Sciatic nerve (tissue), 2 donors: ENCODE measurements around the gene IFIT1. TPM values are rescaled to one million over a fixed set of nuclear protein-coding genes. Genes with fewer than 3 reads are reported as not detected.
"Not testable (repeated sequence)": the region's sequence is repeated elsewhere in the genome, so short reads cannot be mapped to it uniquely, and the experiment has no call there.

ENCODE experiments used
- ATAC-seq: fragments of 200-7000 bp; cut with Tn5 transposase; one replicate; pipeline ENCODE4 v1.9.1; 2020; ENCODE audit warnings: mild to moderate bottlenecking, moderate library complexity
- DNase-seq: peaks from one replicate; pipeline ENCODE4 v3.0.0-alpha.2; 2020; ENCODE audit warnings: low spot score
- intact Hi-C: fragments of 100-400 bp; cut with DNase I; formaldehyde crosslinking; loops from one replicate; pipeline ENCODE4 v1.14.2; 2022
- total RNA-seq: library from RNA; stranded (reverse); fragmentation: NEBNext Ultra II Directional; extraction: Animal tissue kit (Norgen Biotek cat#: 25700); gene quantifications from one replicate; pipeline ENCODE4 v1.2.1, GENCODE V29; 2021
- donor health status: DM: no; HTN: no; CAD: no.
- donor health status: DM: no; HTN: no; CAD: no.

The IFIT1 gene
- total RNA-seq, 1 donor from 2014 or later, result 21.0 TPM

- no peak for ATAC-seq
- no peak for DNase-seq
- intact Hi-C loops, result loop anchor here (10.0 kb wide), 1 partner anchor 144 kb away; no protein-coding TSS in a partner anchor
These were observed 28.6 kb downstream of the IFIT1 start for GRCh38 chr10:89421018-89421476.

- intact Hi-C loops, result loop anchor here (10.0 kb wide), 1 partner anchor 140 kb away; no protein-coding TSS in a partner anchor
- ATAC-seq (no peak), DNase-seq (no peak)
These were observed 32.6 kb downstream of the IFIT1 start for GRCh38 chr10:89425000-89425399.

GRCh38 chr10:89426230-89426868 is 33.9 kb downstream of the IFIT1 start:
- ATAC-seq (peak; percentile 84), DNase-seq (no peak)
- intact Hi-C loops, result loop anchor here (10.0 kb wide), 1 partner anchor 138 kb away; no protein-coding TSS in a partner anchor

- intact Hi-C loops, result loop anchor here (10.0 kb wide), 1 partner anchor 137 kb away; no protein-coding TSS in a partner anchor
- no peak for ATAC-seq
These were observed 35.2 kb downstream of the IFIT1 start for GRCh38 chr10:89427629-89428028.

GRCh38 chr10:89428877-89429276 is 36.5 kb downstream of the IFIT1 start:
- intact Hi-C loops, result loop anchor here (10.0 kb wide), 1 partner anchor 136 kb away; no protein-coding TSS in a partner anchor
- DNase-seq (no peak), ATAC-seq (no peak)

More at GRCh38 chr10:89427629-89428028, 35.2 kb downstream of the IFIT1 start:
- DNase-seq, result no peak

GRCh38 chr10:89431977-89432376 is 39.6 kb downstream of the IFIT1 start:
- ATAC-seq (no peak), DNase-seq (no peak)
- intact Hi-C loops, result no loop called here

- no peak for ATAC-seq
- intact Hi-C loops, result no loop called here
These were observed 46.1 kb downstream of the IFIT1 start for GRCh38 chr10:89438525-89438924.

GRCh38 chr10:89440226-89441009 is 48.0 kb downstream of the IFIT1 start:
- DNase-seq, result no peak
- intact Hi-C loops, result no loop called here
- no peak for ATAC-seq

More at GRCh38 chr10:89438525-89438924, 46.1 kb downstream of the IFIT1 start:
- no peak for DNase-seq

- intact Hi-C loops, result no loop called here
- no peak for ATAC-seq
- DNase-seq, result no peak
These were observed 49.9 kb downstream of the IFIT1 start for GRCh38 chr10:89442289-89442688.

GRCh38 chr10:89444819-89445218 is 52.4 kb downstream of the IFIT1 start:
- intact Hi-C loops, DNase-seq, ATAC-seq: not testable (repeated sequence)

- intact Hi-C loops, result no loop called here
- ATAC-seq, result no peak
These were observed 58.5 kb downstream of the IFIT1 start for GRCh38 chr10:89450901-89451300.

GRCh38 chr10:89452193-89452592 is 59.8 kb downstream of the IFIT1 start:
- ATAC-seq (no peak), DNase-seq (no peak)
- intact Hi-C loops, result no loop called here

More at GRCh38 chr10:89450901-89451300, 58.5 kb downstream of the IFIT1 start:
- no peak for DNase-seq

GRCh38 chr10:89454561-89455347 is 62.3 kb downstream of the IFIT1 start:
- ATAC-seq, result no peak
- no peak for DNase-seq
- intact Hi-C loops, result no loop called here

Other genes with a start within 250 kb of the IFIT1 start
- gene CH25H, start 185.3 kb upstream of the IFIT1 start, total RNA-seq, result 8.8 TPM
- 72.5 TPM for gene LIPA, start 140.8 kb upstream of the IFIT1 start, total RNA-seq
- gene IFIT2, start 90.6 kb upstream of the IFIT1 start, total RNA-seq, result 19.9 TPM
- gene IFIT3, start 64.6 kb upstream of the IFIT1 start, total RNA-seq, result 25.5 TPM
- gene IFIT1B, start 14.6 kb upstream of the IFIT1 start, total RNA-seq, result 6.3 TPM
- 17.4 TPM for gene IFIT5, start 21.9 kb downstream of the IFIT1 start, total RNA-seq
- 10.3 TPM for gene SLC16A12, start 143.0 kb downstream of the IFIT1 start, total RNA-seq